Prostate gland (tissue), 2 donors: Measurements from ENCODE around the gene EVPLL. TPM values are rescaled to one million over a fixed set of nuclear protein-coding genes. Genes with fewer than 3 reads are reported as not detected.
A peak's percentile ranks its signal among the peaks of the same experiment; 100 is the strongest.
"Not testable (repeated sequence)": the region's sequence is repeated elsewhere in the genome, so short reads cannot be mapped to it uniquely, and the experiment has no call there.

Source experiments
- DNase-seq: peaks from one replicate; pipeline ENCODE4 v3.0.0-alpha.2; 2019; ENCODE audit warnings: low spot score
- H3K27ac ChIP-seq, 2 donors: fragments of 200-600 bp; sonication (generic); 2 replicates each; pipeline ENCODE4 v1.5.1; 2017 to 2019
- H3K27me3 ChIP-seq: fragments of 200-600 bp; sonication (generic); replicated peaks from 2 replicates; pipeline ENCODE4 v1.5.1; 2019; ENCODE audit not compliant: insufficient read depth
- H3K36me3 ChIP-seq, 2 donors: fragments of 200-600 bp; sonication (generic); 1 replicate in 1 of 2; 2 replicates in 1 of 2; pipeline versions ENCODE4 v1.5.1 to v1.8.1; 2017 to 2019
- H3K4me1 ChIP-seq: fragments of 200-600 bp; sonication (generic); replicated peaks from 2 replicates; pipeline ENCODE4 v1.5.1; 2019
- H3K4me3 ChIP-seq, 2 donors: fragments of 200-600 bp; sonication (generic); 2 replicates each; pipeline ENCODE4 v1.5.1; 2017 to 2019
- H3K9me3 ChIP-seq: fragments of 200-600 bp; sonication (generic); 2 replicates; pipeline ENCODE4 v1.5.1; 2017
- whole genome bisulfite sequencing: methylation state at CpG from one replicate; pipeline ENCODE4 v1.1.5; 2018; 5-methylcytosine and 5-hydroxymethylcytosine counted together
- intact Hi-C: fragments of 100-400 bp; cut with DNase I; formaldehyde crosslinking; loops from one replicate; pipeline ENCODE4 v1.14.2; 2022
- total RNA-seq, 2 donors: library from RNA; depleted of rRNA; stranded (reverse); fragments of >200 nt; gene quantifications; one replicate each; pipeline ENCODE4 v1.1.0, GENCODE V29; 2016

Gene EVPLL
- total RNA-seq, 2 donors from 2014 or later: 1.6 to 1.7 TPM

DNA sequence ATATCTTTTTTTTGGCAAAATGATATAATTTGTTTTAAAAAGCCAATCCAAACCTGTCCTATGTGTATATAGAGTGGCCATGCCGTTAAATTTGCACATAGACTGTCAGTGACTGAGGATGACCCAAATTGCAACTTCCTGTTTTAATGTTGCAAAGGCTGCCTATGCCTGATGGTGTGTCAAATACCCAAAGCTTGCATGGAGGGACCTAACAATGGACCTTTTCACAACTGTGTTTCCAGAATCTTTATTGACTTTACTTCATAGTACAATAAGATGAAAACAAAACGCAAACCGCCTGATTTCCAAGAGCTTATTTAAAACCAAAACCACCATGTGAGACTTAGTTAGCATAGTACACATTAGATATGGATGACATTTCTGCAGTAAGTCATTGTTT lies 31.3 kb downstream of the EVPLL start:
- DNase-seq: not testable (repeated sequence)

DNA sequence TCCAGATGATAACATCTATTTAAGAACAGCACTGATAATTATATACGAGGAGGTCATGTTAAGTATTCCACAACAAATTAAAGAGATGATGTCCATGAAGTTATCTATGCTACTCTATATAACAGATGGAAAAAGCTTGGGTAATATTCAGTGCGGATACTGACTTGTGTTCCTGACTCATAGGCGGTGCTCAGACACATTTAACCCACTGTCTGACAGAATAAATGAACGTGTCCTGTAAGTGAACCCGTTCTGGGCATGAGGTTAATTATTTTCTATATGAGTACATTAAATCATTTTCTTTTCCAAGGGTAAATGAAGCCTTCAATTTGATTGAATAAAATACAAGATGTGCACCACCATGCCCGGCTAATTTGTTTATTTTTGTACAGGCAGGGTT lies 31.7 kb downstream of the EVPLL start:
- DNase-seq, H3K27me3 ChIP-seq, H3K4me3 ChIP-seq: not testable (repeated sequence)

More for the DNA sequence above, 31.3 kb downstream of the EVPLL start:
- H3K27ac ChIP-seq, H3K4me1 ChIP-seq, H3K27me3 ChIP-seq, H3K9me3 ChIP-seq, H3K4me3 ChIP-seq, intact Hi-C loops, H3K36me3 ChIP-seq: not testable (repeated sequence)
- WGBS: 20% methylated on average over 3 of the region's 3 CpGs

DNA sequence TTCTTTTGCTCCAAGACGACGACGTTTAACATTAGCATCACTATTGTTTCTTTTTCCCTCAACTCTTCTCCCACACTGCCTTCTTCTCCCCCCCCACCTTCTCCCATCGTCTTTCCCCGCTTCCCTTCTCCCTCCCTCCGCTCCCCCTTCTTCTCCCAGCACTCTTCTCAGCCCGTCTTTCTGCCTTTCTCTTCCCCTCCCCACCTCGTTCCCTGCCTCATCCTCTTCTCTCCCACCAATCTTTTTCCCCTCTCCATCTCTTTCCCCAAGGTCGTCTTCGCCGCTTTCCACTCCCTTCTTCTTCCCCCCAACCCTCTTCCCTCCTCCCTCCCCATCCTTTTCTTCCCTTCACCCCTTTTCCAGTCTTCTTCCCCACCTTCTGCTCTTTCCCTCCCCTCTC lies 33.2 kb downstream of the EVPLL start:
- H3K27me3 ChIP-seq, H3K27ac ChIP-seq, intact Hi-C loops, H3K9me3 ChIP-seq, H3K36me3 ChIP-seq, DNase-seq, H3K4me1 ChIP-seq: not testable (repeated sequence)
- H3K4me3 ChIP-seq: peak overlapping the region; percentile 5 to 44
- WGBS: 3% methylated on average over 11 of the region's 11 CpGs

More for the DNA sequence above, 31.7 kb downstream of the EVPLL start:
- H3K27ac ChIP-seq, intact Hi-C loops, H3K4me1 ChIP-seq, H3K9me3 ChIP-seq, H3K36me3 ChIP-seq: not testable (repeated sequence)
- WGBS: 12% methylated on average over 6 of the region's 6 CpGs

DNA sequence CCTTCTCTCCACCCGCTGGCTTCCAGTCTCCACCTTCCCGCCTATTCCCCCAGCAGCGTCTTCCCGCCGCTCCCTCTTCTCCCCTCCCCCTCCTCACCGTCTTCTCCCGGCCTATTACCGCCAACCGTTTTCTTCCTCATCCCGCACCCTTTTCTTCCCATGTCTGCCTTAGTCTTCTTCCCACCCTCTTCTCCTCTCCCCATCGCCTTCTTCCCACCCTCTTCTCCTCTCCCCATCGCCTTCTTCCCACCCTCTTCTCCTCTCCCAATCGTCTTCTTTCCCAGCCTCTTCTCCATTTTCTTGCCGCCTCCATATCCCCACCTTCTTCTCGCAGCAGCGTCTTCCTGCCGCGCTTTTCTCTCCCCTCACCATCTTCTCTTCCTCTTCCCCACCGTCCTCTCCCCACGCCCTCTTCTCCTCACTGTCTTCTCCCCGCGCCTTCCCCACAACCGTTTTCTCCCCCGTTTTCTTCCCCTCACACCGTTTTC lies 33.8 kb downstream of the EVPLL start:
- Histone ChIP-seq H3K4me3 (peak overlapping the region; percentile 44 to 46), H3K27ac (peak overlapping the region; percentile 83 to 91)
- intact Hi-C loops, H3K9me3 ChIP-seq, H3K27me3 ChIP-seq, H3K4me1 ChIP-seq, H3K36me3 ChIP-seq: not testable (repeated sequence)
- WGBS: under 1% methylated on average over 25 of the region's 25 CpGs
- DNase-seq: peak; percentile 32

DNA sequence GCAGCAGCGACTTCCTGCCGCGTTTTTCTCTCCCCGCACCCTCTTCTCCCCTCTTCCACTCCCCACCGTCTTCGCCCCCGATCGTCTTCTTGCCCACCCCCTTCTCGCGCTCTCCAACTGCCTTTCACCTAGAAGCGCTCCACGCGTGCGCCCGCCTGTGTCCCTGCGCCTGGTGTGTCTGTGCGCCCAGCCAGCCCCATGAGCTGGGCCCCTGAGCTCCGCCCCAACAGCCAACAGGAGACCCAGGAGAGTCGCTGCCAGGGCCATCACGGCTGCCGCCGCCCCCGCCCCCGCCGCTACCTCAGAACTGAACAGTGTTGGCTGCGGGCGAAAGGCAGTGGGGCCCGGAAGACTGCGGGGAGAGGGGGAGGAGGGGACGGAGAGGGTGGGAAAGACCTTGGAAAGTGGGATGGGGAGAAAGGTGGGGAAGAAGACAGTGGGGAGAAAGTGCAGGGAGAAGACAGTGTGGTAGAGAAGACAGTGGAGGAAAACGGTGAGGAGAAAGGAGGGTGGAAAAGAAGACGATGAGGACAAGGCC lies 34.5 kb downstream of the EVPLL start:
- H3K27me3 ChIP-seq, intact Hi-C loops, H3K36me3 ChIP-seq, H3K4me1 ChIP-seq, H3K9me3 ChIP-seq, DNase-seq: not testable (repeated sequence)
- WGBS: no CpG with 5 or more reads among the region's 32 CpGs
- Histone ChIP-seq H3K4me3 (peak overlapping the region; percentile 44 to 46), H3K27ac (peak overlapping the region; percentile 83 to 91)

DNA sequence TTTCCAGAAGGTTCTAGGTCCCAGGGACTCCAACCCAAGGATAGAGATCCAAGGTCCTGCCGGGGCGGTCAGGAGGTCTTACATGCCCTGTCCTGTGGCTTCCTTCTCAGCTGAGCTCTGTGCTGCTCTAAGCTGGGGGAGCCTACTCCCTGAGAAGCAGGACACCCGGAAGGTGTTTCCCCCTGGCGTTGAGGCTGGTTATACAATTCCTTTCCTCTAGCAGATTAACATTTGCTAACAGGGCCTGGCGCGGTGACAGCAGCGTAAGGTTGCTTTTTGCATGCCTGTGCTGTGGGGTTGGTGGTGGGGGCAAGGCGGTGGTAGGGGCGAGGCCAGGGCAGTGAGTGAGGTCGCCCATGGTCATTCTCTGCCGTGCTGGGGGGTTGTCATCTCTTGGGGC lies 43.9 kb downstream of the EVPLL start:
- H3K9me3 ChIP-seq, H3K27ac ChIP-seq, H3K4me1 ChIP-seq, intact Hi-C loops, H3K4me3 ChIP-seq, H3K36me3 ChIP-seq, DNase-seq, H3K27me3 ChIP-seq: not testable (repeated sequence)
- WGBS: 92% methylated on average over 2 of the region's 11 CpGs

DNA sequence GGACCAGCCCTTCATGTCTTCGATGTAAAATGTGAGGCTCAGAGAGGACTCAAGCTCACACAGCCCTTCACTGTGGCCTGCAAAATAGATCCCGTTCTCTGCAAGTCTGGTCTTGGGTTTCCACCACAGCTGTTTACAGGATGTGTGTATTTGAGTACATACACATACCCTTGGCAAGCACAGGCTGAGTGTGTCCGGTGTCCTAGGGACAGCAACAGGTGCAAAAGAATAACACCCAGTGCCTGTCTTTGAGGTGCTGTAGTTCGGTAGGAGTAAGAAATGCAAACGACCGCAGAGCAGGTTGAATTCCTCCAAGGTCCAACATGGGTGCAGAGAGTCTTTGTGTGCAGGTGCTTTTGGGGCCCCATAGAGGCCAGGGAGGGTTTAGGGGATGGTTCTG lies 44.9 kb downstream of the EVPLL start:
- H3K4me1 ChIP-seq, H3K27me3 ChIP-seq, H3K36me3 ChIP-seq, H3K27ac ChIP-seq, H3K4me3 ChIP-seq, intact Hi-C loops, DNase-seq, H3K9me3 ChIP-seq: not testable (repeated sequence)
- 74% methylated on average over 4 of the region's 6 CpGs for WGBS

DNA sequence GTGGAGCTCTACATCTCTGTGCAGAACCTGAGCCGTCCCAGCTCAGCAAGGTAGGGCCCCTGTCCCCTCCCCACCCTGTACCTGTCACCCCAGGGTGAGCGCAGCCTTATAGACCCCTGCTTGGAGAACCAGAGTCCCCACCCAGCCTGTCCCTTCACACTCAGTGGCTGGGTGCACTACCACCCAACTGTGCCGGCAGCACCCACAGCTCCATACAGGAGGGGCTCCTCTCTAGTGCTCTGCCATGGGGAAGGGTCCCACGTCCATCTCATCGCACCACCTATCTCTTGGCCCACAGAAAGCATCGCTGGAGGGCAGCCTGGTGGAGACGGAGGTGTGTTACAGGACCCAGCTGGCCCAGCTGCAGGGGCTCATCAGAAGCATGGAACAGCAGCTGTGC lies 45.4 kb downstream of the EVPLL start:
- H3K4me3 ChIP-seq, H3K27ac ChIP-seq, intact Hi-C loops, H3K36me3 ChIP-seq, H3K4me1 ChIP-seq, DNase-seq, H3K27me3 ChIP-seq, H3K9me3 ChIP-seq: not testable (repeated sequence)
- no CpG with 5 or more reads among the region's 7 CpGs for WGBS

DNA sequence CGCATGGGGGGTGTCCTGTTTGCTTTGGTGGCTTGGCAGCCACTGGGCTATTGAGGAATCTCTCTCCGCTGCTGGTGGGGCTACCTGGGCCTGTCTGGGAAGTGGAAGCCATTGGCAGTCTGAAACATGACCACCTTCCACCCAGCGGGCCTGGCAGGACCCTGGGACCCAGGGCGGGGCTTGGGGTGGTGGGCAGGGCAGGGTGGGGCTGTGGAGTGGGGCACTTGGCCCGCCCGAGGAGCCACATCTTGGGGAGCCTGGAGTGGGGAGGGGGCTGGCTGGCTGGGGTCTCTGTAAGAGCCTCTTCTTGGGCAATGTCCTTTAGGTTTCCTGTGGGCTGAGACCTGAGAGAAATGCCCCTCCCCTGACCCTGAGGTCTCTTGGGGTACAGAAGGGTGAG lies 48.0 kb downstream of the EVPLL start:
- intact Hi-C loops, DNase-seq, H3K27me3 ChIP-seq, H3K27ac ChIP-seq, H3K36me3 ChIP-seq, H3K4me1 ChIP-seq, H3K4me3 ChIP-seq, H3K9me3 ChIP-seq: not testable (repeated sequence)
- WGBS: no CpG with 5 or more reads among the region's 6 CpGs

DNA sequence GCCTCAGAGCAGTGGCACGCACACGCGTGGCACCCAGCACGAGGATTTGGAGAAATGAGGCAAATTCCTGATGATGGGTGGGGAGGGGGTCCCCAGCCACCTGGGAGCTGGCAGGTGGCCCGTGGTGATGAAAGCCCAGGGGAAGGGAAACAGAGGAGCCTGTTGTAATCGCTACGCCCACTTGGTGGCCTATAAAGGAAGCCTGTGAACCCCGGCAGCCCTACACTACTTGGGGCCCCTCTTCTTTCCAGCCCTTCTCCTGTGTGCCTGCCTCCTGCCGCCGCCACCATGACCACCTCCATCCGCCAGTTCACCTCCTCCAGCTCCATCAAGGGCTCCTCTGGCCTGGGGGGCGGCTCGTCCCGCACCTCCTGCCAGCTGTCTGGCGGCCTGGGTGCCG lies 49.1 kb downstream of the EVPLL start:
- H3K9me3 ChIP-seq, H3K36me3 ChIP-seq, DNase-seq, H3K4me1 ChIP-seq, H3K27ac ChIP-seq, H3K4me3 ChIP-seq, intact Hi-C loops, H3K27me3 ChIP-seq: not testable (repeated sequence)
- no CpG with 5 or more reads among the region's 16 CpGs for WGBS

DNA sequence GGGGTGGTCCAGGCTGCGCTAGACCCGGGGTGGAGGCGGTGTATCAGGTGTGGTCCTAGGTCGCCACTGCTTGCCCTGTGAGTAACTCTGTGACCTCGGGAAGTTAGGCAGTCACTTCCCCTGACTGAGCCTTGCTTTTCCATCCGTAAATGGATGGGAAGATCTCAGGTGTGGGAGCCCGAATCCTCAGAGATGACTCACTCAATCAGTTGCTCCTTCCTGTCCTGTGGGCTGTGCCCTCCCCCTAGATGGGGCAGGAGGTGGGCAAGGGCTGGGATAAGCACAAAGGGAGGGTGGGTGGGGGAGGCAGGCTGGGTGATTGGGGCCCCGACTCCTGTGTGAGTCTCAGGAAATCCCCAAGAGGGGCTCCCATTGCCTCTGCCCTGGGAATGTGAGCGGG lies 54.6 kb downstream of the EVPLL start:
- no CpG with 5 or more reads among the region's 9 CpGs for WGBS
- DNase-seq, H3K4me1 ChIP-seq, intact Hi-C loops, H3K36me3 ChIP-seq, H3K4me3 ChIP-seq, H3K27ac ChIP-seq, H3K27me3 ChIP-seq, H3K9me3 ChIP-seq: not testable (repeated sequence)
